Kidney (tissue), 14 donors: ENCODE data around the gene LBX2. TPM values are rescaled to one million over a fixed set of nuclear protein-coding genes. Genes with fewer than 3 reads are reported as not detected.

Experiments used
- DNase-seq, 5 donors: peaks; one replicate each; pipeline ENCODE4 v3.0.0-alpha.2; 2013 to 2020
- FAIRE-seq: peaks from 2 replicates; lab custom pipeline; 2012; peaks lifted over from hg19 to GRCh38; lab: Jason Lieb, UNC
- H3K27ac ChIP-seq, 2 donors: one replicate each; pipeline ENCODE4 v1.7.0; 2013; ENCODE audit warnings: low read depth in 2 of 2, low read length in 2 of 2, inconsistent platforms in 1 of 2
- H3K27me3 ChIP-seq: one replicate; pipeline ENCODE4 v1.7.1; 2013; ENCODE audit warnings: low read length, inconsistent platforms; ENCODE audit not compliant: control insufficient read depth, insufficient read depth
- H3K36me3 ChIP-seq, 3 donors: one replicate each; pipeline versions ENCODE4 v1.7.0 to v1.7.1; 2013; ENCODE audit warnings: low read length in 3 of 3, control low read depth in 1 of 3, inconsistent platforms in 1 of 3; ENCODE audit not compliant: insufficient read depth in 3 of 3, control insufficient read depth in 2 of 3
- H3K4me1 ChIP-seq, 3 donors: one replicate each; pipeline versions ENCODE4 v1.7.0 to v1.7.1; 2013; ENCODE audit warnings: low read length in 3 of 3, inconsistent platforms in 1 of 3, low read depth in 1 of 3; ENCODE audit not compliant: control insufficient read depth in 2 of 3, insufficient read depth in 2 of 3
- H3K4me3 ChIP-seq, 3 donors: one replicate each; pipeline versions ENCODE4 v1.7.0 to v1.8.1; 2013; ENCODE audit warnings: low read length in 3 of 3, control low read depth in 1 of 3, inconsistent platforms in 1 of 3
- H3K9ac ChIP-seq, 3 donors: one replicate each; pipeline versions ENCODE4 v1.7.0 to v1.7.1; 2013; ENCODE audit warnings: low read length in 3 of 3, control low read depth in 1 of 3, inconsistent platforms in 1 of 3
- H3K9me3 ChIP-seq, 3 donors: one replicate each; pipeline versions ENCODE4 v1.7.0 to v1.7.1; 2013; ENCODE audit warnings: low read length in 3 of 3, control low read depth in 1 of 3, inconsistent platforms in 1 of 3; ENCODE audit not compliant: control insufficient read depth in 2 of 3, insufficient read depth in 1 of 3
- intact Hi-C: fragments of 100-400 bp; cut with DNase I; formaldehyde crosslinking; loops from one replicate; pipeline ENCODE4 v1.11.1; 2022
- polyA plus RNA-seq: library from polyadenylated mRNA; stranded (reverse); fragments of 350-450 nt; fragmentation: Illumina TruSeq; extraction: RNeasy Lipid Tissue Mini Kit (QIAGEN cat#74804); gene quantifications from one replicate; pipeline ENCODE4 v1.2.3, GENCODE V29; 2014; ENCODE audit warnings: low read depth, low replicate concordance; ENCODE audit not compliant: insufficient read depth
- total RNA-seq: library from RNA; stranded (reverse); fragmentation: NEBNext Ultra II Directional; extraction: Animal tissue kit (Norgen Biotek cat#: 25700); gene quantifications from one replicate; pipeline ENCODE4 v1.2.1, GENCODE V29; 2021
- TF ChIP-seq, protein P1 (sequence below): IDR thresholded peaks from 3 replicates; pipeline ENCODE4 v1.5.1; 2012; ENCODE audit warnings: mild to moderate bottlenecking, moderate library complexity, borderline replicate concordance; ENCODE audit not compliant: insufficient read depth; ENCODE audit errors: extremely low read depth
- donor health status: control.
- donor health status: control.
- donor health status: control.
- donor health status: control.
- donor health status: control.
- donor health status: DM: yes; HTN: yes; CAD: no.
- donor health status: Normal renal cell carcinoma (clear cell type).

The LBX2 gene
- total and polyA plus RNA-seq, 2 donors from 2014 or later = 1.5 to 2.5 TPM

DNA sequence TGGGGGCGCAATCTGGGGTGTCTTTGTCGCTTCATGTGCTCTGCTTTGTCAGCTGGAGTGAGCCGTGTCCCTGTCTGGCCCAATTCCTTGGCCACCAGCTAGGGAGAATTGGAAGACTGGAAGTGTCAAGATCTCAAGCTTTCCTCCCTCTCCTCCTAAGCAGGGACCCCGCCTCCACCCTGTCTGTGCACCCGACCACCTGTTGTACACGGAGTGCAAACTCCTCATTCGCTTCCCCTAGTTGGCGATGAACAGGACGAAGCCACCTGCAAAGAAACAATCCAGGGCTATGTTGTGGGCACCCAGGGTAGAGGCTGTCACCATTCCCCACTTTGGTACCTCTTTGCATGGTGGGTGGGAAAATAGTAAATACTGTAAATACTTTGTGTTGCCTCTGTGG is 28.3 kb upstream of the LBX2 start:
- FAIRE-seq (no peak), DNase-seq (no peak)
- TF ChIP-seq, protein P1, sequence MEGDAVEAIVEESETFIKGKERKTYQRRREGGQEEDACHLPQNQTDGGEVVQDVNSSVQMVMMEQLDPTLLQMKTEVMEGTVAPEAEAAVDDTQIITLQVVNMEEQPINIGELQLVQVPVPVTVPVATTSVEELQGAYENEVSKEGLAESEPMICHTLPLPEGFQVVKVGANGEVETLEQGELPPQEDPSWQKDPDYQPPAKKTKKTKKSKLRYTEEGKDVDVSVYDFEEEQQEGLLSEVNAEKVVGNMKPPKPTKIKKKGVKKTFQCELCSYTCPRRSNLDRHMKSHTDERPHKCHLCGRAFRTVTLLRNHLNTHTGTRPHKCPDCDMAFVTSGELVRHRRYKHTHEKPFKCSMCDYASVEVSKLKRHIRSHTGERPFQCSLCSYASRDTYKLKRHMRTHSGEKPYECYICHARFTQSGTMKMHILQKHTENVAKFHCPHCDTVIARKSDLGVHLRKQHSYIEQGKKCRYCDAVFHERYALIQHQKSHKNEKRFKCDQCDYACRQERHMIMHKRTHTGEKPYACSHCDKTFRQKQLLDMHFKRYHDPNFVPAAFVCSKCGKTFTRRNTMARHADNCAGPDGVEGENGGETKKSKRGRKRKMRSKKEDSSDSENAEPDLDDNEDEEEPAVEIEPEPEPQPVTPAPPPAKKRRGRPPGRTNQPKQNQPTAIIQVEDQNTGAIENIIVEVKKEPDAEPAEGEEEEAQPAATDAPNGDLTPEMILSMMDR = no peak
- intact Hi-C loops = no loop called here
- H3K4me3 ChIP-seq = no peak overlapping the region
- no peaks in the 10 kb centered on the region for H3K9me3 ChIP-seq
- H3K36me3 ChIP-seq = peaks cover 0 to 30% (median 15%) of the 10 kb centered on the region in 3 donors
- peaks cover 4 to 16% (median 7%) of the 10 kb centered on the region in 3 donors for H3K4me1 ChIP-seq
- no peak overlapping the region for H3K9ac ChIP-seq
- H3K27me3 ChIP-seq = no peaks in the 10 kb centered on the region
- H3K27ac ChIP-seq = no peak overlapping the region

DNA sequence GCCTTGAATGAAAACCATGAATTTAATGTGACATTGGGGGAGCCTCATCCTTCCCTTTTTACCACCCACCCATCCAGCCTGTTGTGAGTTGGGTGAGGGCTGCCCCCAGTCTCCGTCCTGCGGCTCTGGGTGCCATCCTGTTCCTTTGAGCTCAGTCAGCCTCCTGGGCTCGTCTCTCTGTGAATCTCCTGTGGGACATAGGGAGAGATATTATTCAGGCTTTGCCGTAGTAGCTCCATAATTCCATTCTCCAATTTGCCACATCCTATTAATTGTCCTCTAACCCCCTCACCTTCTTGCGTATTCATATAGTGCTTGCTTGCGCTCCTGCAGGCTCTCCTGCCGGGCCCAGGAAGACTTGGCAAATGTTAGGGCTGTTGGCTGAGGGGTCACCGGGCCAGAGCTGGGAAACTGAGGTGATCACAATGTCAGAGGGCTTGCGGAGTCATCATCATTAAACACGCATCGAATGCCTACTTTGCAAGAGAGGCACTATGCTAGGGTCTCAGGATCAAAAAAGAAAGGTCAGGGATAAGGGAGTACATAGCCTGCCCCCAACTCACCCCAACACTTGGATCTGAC is 27.3 kb upstream of the LBX2 start:
- FAIRE-seq (no peak), DNase-seq (no peak)
- intact Hi-C loops = no loop called here
- H3K36me3 ChIP-seq = peaks cover 0 to 25% (median 15%) of the 10 kb centered on the region in 3 donors
- H3K9ac ChIP-seq = no peak overlapping the region
- no peak overlapping the region for H3K4me3 ChIP-seq
- no peak overlapping the region for H3K27ac ChIP-seq
- TF ChIP-seq, protein P1 = no peak
- no peaks in the 10 kb centered on the region for H3K9me3 ChIP-seq
- peaks cover 4 to 16% (median 7%) of the 10 kb centered on the region in 3 donors for H3K4me1 ChIP-seq
- no peaks in the 10 kb centered on the region for H3K27me3 ChIP-seq

DNA sequence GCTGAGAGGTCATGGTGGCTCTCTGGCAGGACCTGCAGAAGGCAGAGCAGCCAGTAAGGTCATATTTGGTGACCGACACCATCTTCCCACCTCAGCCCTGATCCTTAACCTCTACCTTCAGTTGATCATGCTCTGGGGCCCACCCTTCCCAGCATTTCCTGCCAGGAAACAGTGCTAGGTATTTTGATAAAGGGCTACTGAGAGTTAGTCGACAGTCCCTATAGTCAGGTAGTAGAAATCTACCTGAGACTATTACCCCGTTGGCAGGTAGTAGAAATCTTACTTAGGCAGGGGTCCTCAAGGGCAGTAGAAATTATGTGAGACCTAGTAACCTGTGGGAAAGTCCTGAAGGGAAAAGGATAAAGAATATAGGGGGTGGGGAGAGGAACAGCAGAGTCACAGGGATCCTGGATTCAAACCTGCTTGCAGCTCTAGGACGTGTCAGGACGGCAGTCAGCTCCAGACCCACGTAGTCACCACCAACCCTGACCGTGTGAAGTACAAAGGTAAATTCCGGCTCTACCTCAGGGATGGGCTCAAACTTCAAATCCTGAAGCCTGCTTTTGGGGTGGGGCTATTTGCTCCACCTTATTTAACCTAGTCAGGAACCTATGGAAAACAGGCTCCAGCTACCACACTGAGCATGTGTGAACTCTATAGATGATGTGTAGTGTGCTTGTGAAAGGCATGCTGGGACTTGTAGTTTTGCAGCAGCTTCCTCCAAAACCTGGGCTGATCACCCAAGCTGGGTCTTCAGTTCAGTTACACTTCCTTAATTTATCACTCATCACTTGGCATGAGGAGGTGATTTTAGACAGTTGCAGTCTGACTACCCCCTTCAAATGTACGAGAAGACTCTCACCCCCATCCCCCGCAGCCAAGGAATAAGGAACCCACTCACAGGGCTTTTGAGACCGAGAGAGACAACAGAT is 26.6 kb upstream of the LBX2 start, which contains the start of gene DQX1:
Gene DQX1, minus strand, starts transcription at position 515 of the 932 bp plus-strand sequence. Its CDS starts 502 bp downstream, at position 13.
- Histone ChIP-seq H3K9me3 (no peaks in the 10 kb centered on the region), H3K9ac (no peak within 1 kb of the TSS), H3K4me1 (peaks cover 3 to 14% (median 4%) of the 10 kb centered on the region in 3 donors), H3K27ac (no peak within 1 kb of the TSS), H3K27me3 (no peaks in the 10 kb centered on the region), H3K4me3 (no peak within 1 kb of the TSS), H3K36me3 (peaks cover 0 to 25% (median 15%) of the 10 kb centered on the region in 3 donors)
- DNase-seq (peak in 1 of 5 donors; percentile 25), FAIRE-seq (no peak)
- intact Hi-C loops = no loop called here
- TF ChIP-seq, protein P1 = no peak
